Activated CD4-positive, alpha-beta T cell treated with anti-CD3 and anti-CD28 coated beads, Interleukin-2, amount 50 U/mL, for 16 hours (primary cell): ENCODE results near the gene POLRMT.
"Not testable (repeated sequence)": the region's sequence is repeated elsewhere in the genome, so short reads cannot be mapped to it uniquely, and the experiment has no call there.

Source experiments
- DNase-seq: peaks from one replicate; pipeline ENCODE4 v3.0.0-alpha.2; 2020

Gene POLRMT

DNA sequence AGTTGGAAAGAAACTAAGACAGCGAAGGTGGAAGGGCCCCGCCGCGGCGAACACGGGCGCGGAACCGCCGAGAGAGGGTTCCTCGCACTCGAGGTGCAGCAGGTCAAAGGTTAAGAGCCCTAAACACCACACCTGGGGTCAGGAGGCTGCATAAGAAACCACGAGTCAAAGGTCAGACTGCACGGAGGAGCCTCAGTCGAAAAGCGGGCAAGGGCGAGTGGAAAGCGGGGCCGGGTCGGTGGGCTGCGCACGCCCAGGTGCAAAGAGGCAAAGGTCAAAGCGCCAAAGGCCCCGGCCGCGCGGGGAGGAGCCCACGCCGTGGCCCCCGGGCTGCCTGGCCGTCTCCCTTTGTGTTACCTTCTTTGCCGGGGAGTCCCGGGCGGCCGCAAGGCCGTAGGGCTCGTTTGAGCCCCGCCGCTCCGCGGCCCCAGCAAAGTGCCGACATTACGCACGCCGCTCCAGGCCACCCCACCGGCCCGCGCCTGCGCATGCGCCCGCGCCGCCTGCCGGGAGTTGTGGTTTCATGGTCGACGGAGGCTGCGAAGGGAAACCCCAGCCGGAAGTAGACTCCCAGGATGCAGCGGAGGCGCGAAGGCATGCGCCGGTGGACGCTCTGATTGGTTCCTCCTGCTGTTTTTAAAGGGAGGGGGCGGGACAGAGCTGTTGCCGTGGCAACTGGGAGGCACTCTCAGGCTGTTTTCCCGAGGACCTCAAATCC lies at the start of gene POLRMT:
TSS of gene POLRMT (minus strand) at position 470 of the 718 bp plus-strand sequence. CDS start at position 445, 25 bp downstream.
- peak; percentile 99 for DNase-seq

DNA sequence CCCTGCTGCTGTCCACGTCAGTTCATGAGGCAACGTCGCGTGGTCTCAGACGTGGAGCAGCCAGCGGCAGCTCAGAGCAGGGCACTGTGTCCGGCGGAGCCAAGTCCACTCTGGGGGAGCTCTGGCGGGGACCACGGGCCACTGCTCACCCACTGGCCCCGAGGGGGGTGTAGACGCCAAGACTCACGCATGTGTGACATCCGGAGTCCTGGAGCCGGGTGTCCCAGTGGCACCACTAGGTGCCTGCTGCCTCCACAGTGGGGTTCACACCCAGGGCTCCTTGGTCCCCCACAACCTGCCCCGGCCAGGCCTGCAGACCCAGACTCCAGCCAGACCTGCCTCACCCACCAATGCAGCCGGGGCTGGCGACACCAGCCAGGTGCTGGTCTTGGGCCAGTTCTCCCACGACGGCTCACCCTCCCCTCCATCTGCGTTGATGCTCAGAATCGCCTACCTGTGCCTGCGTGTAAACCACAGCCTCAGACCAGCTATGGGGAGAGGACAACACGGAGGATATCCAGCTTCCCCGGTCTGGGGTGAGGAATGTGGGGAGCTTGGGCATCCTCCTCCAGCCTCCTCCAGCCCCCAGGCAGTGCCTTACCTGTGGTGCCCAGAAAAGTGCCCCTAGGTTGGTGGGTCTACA lies 49.5 kb upstream of the POLRMT start:
- DNase-seq = no peak

DNA sequence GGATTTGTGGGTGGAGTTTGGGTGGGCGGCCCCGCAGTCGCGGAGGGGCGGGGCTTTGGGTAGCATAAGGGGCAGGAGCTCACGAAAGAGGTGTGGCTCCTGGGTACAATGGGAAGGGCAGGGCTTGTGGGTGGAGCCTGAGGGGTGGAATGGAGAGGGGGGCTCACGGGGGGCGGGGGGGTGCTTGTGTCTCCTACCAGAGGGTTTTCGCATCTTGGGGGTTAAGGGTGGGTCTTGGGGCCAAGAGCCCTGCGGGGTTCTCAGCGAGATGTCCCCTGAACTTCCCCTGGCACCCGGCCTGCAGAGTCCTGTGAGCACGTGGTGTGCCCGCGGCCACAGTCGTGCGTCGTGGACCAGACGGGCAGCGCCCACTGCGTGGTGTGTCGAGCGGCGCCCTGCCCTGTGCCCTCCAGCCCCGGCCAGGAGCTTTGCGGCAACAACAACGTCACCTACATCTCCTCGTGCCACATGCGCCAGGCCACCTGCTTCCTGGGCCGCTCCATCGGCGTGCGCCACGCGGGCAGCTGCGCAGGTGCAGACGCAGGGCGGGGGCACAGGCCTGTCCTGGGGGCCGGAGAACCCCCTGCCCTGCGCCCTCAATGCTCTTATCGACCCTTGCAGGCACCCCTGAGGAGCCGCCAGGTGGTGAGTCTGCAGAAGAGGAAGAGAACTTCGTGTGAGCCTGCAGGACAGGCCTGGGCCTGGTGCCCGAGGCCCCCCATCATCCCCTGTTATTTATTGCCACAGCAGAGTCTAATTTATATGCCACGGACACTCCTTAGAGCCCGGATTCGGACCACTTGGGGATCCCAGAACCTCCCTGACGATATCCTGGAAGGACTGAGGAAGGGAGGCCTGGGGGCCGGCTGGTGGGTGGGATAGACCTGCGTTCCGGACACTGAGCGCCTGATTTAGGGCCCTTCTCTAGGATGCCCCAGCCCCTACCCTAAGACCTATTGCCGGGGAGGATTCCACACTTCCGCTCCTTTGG lies 48.0 kb upstream of the POLRMT start:
- DNase-seq = peak; percentile 97

DNA sequence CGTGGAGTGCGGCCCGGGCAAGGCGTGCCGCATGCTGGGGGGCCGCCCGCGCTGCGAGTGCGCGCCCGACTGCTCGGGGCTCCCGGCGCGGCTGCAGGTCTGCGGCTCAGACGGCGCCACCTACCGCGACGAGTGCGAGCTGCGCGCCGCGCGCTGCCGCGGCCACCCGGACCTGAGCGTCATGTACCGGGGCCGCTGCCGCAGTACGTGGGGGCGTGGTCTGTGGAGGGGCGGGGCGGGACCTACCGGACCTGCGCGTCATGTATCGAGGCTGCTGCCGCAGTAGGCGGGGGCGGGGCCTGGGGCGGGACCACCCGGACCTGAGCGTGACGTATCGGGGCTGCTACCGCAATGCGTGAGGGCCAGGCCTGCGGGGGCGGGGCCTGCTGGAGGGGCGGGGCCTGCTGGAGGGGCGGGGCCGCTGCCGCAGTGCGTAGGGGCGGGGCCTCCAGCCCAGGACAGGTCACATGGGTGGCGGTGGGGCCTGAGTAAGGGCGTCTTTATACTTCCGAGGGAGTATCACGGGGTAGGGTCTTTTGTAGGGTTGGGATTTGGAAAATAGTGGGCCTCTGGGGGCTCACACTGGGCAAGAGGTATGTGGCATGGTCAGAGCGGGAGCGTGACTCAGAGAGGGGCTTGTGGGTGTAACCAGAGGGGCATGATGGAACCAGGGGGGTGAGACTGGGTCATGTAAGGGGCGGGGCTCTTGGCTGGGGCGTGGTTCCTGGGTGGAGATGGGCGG lies 47.1 kb upstream of the POLRMT start:
- DNase-seq = peak; percentile 100

DNA sequence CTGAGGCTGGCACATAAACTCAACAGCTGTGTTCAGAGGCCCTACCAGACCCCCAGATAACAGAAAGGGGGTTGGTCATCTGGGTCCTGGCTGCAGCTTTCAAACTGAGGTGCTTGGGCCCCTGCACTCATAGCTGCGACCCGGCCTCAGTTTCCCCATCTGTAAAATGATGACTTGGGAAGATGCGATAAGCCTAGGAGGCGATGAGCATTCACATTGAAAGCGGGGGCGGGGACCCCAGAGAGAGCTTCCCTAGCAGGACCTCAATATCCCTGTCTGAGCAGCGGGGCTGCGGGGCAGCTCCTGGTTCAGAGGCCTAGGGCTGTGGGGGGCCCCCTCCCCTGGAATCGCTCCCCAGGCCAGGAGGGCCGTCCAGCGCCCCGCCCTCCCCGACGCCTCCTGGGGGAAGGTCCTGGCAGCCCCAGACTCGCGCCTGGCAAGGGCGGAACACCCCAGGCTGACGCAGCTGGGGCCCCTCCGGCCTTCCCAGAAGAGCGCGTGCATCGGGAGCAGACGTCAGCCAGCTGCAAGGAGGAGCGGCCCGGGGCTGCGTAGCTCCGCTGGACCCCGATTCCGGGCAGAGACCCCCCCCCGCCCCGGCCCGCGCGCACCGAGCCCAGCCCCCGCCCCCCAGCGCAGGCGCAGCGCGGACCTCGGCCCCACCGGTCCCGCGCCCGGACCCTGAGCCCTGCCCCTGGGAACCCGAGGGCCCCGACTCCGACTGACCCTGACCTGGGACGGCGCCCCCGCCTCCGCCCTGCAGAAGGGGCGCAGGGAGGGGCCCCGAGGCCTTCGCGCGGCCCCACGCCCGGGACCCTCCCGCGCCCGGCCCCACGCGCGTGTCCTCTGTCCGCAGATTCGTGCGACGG lies 46.3 kb upstream of the POLRMT start:
- peak; percentile 32 for DNase-seq

DNA sequence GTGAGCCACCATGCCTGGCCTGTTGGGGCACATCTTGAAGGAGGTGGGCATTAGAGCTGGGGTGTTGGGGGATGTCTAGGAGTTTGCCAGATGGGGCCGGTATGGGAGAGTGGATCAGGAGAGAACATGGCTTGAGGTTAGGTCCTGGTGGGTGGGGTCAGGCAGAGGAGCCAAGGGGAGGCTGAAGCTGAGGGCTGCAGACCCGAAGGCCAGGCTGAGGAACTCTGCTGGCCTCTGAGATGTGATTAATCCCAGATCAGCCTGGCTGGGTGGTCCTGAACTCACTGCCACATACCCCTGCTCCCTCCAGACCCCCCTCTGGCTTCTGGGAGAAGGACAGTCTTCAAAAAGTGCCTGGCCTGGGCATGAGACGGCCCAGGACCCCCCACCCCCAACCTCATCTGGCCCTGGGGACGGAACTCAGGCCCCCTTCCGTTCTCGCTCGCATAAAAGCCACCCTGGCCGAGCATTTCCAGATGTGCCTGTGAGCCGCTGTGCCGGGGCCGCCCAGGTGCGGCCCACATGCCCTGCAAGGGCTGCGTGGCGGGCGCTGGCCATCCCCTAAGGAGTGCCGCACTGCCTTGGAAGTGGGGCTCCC lies 45.6 kb upstream of the POLRMT start:
- no peak for DNase-seq

DNA sequence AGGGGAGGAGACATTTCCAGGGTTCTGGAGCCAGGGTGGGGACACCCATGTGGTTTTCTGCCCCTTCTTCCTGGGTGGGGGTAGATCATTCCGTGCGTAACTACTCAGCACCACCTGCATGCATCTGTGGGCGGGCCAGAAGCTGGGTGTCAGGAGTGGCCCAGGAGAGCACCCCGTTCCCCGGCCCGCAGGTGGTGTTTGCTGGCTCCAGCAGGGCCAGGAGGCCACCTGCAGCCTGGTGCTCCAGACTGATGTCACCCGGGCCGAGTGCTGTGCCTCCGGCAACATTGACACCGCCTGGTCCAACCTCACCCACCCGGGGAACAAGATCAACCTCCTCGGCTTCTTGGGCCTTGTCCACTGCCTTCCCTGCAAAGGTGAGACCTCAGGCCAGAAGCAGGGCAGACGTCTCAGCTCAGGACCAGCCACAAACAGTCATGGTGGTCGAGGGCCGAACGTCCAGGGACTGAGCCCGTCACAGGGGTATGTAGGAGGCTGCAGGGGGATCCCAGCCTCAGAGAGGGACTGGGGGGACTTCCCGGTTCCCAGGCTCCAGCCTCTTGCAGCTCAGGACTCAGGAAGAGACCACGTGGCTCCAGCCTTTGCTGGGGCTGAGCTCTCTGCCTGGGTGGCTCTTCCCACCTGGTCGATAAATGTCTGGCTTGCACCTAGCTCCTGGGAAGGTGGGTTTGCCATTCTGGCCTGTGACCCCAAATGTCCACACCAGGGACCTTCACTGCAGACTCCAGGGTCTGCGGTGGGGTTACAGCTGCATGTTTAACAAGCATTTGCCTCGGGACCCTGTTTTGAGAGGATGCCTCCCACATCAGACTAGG lies 44.5 kb upstream of the POLRMT start:
- DNase-seq = no peak

DNA sequence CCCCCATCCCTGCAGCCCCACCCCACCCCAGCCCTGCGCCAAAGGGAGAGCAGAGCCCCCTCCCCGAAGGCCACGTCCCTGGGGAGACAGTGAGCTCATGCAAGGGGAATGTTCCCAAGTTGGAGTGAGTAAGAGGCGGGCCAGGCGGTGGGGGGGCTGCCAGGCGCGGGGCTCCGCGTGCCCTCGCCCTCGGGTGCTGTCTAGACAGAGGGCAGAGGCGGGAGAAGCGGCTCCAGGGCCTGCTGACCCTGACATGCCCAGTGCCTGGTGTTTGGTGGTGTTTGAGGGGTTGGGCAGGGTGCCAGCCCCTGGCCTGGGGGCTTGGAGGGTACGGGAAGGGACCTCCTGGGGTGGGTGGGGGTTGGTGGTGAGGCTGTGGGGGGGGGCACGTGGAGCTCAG lies 43.9 kb upstream of the POLRMT start:
- DNase-seq = no peak

DNA sequence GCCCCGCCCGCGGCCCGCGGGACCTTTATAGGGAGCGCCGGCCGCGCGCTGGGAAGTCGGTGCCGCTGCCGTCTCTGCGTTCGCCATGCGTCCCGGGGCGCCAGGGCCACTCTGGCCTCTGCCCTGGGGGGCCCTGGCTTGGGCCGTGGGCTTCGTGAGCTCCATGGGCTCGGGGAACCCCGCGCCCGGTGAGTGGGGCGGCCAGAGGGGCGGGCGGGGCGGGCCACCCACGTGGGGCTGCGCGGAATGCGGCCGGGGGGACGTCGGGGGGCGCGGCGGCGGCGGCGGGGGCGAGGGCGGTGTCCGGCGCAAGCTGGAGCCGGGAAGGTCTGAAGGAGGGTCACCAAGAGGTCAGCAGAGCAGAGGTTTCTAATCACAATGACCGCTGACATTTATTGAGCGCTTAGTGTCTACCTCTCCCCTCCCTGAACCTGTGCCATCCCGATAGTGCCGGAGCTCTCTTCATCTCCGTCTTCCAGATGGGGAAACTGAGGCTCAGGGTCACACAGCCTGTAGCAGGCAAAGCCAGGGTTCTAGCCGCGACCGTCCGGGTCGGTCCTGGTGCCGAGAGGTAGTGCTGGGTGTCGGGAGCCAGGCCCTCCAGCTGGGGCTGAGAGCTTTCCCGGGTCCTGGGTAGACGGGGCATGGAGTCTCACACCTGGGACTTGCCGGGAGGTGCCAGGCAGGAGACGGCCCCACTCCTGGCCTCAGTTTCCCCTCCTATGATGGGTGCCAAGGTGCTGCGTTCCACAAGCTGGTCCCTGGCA lies 43.2 kb upstream of the POLRMT start, which contains the start of gene FSTL3:
TSS of gene FSTL3 (plus strand) at position 54 of the 767 bp plus-strand sequence. CDS start at position 86, 32 bp downstream.
- DNase-seq = no peak

DNA sequence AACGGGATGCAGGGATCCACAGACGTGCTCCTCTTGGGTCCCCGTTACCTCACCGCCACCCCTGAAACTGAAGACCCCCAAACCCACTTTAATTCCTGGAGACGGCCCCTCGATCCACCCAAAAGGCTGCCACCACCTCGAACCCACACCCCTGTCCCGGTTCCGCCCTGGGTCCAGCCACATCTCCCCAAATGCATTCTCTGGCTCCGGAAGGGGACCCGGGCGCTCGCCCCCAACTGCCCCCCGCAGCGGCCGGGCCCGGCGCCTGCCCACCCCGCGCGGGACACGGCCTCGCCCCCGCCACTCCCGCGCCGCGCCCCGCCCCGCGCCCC lies 42.6 kb upstream of the POLRMT start:
- no peak for DNase-seq

DNA sequence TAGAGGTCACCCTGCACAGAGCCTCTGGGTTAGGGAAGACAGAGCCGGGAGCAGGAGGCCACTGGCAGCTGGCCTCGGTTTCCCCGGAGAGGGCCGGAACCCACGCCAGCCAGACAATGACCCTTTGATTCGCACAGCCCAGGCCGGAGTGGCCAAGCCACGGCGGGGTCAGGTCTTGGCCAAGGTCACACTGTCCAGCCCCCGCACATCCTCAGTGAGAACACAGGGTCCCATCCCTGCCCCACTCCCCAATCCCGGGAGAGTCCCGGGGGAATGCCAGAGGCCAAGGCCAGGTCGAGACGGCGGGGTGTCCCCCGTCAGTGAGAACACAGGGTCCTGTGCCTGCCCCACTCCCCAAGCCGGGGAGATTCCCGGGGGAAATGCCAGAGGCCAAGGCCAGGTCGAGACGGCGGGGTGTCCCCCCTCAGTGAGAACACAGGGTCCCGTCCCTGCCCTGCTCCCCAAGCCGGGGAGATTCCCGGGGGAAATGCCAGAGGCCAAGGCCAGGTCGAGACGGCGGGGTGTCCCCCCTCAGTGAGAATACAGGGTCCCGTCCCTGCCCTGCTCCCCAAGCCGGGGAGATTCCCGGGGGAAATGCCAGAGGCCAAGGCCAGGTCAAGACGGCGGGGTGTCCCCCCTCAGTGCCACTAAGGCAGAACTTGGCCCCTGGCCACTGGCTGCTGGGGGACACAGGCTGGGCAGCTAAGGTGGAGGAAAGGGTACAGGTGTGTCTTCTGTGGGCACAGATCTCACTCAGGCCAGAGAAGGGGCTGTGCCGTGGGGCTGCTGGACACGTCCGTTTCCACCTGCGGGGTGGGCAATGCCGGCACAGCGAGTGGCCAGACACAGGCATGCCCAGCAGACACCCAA lies 41.2 kb upstream of the POLRMT start:
- no peak for DNase-seq

DNA sequence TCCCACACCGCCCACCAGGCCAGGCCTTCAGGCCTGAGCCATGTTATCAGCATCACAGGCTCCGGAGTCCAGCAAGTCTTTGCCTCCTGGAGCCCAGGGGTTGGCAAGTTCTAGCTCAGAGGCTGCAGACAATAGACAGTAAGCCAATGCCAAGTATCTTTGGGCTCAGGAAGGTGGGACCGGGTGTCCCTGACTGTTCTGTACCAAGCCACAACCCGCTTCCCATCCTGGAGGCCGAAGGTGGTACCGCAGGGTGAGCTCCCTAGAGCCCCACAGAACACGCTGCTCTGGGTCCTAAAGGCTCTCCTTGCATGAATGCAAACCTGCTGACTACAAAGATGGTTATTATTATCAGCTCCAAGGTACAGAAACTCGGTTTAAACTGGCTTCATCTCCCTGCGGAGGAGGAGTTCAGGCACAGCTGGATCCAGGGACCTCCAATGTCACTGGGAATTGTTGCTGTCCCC lies 37.3 kb upstream of the POLRMT start:
- DNase-seq = no peak

DNA sequence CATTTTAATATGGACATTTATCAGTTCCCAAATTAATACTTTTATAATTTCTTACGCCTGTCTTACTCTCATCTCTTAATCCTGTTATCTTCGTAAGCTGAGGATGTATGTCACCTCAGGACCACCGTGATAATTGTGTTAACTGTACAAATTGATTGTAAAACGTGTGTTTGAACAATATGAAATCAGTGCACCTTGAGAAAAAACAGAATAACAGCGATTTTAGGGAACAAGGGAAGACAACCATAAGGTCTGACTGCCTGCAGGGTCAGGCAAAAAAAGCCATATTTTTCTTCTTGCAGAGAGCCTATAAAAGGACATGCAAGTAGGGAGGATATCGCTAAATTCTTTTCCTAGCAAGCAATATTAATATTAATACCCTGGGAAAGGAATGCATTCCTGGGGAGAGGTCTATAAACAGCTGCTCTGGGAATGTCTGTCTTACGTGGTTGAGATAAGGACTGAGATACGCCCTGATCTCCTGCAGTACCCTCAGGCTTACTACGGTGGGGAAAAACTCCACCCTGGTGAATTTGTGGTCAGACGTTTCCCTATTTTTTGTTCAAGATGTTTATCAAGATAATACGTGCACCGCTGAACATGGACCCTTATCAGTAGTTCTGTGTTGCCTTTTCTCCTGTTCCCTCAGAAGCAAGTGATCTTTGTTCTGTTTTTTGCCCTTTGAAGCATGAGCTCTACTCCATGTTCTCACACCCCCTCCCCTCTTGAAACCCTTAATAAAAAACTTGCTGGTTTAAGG lies 35.5 kb upstream of the POLRMT start:
- DNase-seq = not testable (repeated sequence)

DNA sequence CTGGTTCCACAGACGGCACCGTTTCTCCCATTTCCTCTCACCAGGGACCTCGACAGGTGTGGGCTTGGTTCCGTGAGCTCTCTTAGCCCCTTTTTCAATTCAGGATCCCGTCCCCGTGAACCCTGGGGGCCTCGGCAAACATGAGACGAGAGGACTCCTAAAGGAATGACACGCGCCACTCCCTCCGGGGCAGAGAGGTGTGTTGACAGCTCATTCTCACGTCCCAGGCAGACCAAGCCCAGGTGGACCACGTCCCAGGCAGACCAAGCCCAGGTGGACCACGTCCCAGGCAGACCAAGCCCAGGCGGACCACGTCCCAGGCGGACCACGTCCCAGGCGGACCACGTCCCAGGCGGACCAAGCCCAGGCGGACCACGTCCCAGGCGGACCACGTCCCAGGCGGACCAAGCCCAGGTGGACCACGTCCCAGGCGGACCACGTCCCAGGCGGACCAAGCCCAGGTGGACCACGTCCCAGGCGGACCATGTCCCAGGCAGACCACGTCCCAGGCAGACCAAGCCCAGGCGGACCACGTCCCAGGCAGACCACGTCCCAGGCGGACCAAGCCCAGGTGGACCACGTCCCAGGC lies 33.7 kb upstream of the POLRMT start:
- DNase-seq = not testable (repeated sequence)

DNA sequence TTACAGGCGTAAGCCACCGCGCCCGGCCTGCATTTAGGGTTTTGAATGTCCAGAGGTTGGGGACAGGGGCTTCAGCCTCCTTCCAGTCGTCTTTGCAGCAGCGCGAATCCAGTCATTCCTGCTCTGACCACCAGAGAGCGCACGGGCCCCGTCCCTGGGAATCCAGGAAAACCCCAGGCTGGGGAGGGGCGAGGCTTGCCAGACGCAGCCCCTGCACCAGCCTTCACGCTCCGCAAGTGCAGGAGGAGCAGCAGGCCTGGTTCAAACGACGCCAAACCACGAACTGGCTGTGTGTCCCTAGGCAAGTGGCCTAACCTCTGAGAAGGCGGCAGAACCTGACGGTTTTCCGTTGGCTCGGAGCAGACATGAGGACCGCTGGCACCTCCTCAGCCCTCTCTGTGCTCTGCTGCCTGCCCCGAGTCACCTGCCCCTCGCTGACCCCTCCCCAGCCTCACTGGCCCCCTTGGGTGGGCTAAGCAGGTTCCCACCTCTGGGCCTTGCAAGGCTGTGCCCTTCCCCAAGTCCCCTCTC lies 31.6 kb upstream of the POLRMT start:
- peak; percentile 82 for DNase-seq

DNA sequence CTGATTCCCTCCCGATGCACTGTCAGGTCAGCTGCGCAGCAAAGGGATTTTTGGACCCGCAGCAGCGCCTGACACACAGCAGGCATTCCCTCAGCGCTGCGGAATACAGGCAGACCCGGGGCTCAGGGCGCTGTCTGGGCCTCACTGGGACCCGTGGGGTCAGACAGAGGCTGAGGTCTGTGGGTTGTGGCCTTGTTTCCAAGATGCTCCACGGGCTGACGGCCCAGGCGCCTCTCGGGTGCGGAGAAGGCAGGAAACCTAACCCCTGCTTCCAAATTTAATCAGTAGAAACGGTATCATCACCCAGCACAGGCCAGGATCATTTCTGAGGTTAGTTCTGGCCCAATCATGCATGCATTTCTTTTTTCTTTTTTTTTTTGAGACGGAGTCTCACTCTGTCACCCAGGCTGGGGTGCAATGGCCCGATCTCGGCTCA lies 30.4 kb upstream of the POLRMT start:
- no peak for DNase-seq
